HEK293T (cell line): Measurements from ENCODE around the gene AGAP1.

Experiments
- CTCF ChIA-PET: fragments of 350-600 bp; formaldehyde crosslinking; extraction: SDS; loops from one replicate; lab custom pipeline; 2021; ENCODE audit warnings: antibody characterized with exemption, inconsistent platforms; lab: Yijun Ruan, JAX
- POLR2A ChIA-PET: fragments of 350-600 bp; formaldehyde crosslinking; extraction: SDS; loops from one replicate; lab custom pipeline; 2020; ENCODE audit warnings: antibody characterized with exemption, inconsistent platforms; lab: Yijun Ruan, JAX
- DNase-seq: peaks from one replicate; pipeline ENCODE4 v3.0.0; 2012; ENCODE audit warnings: mixed read lengths; ENCODE audit errors: extremely low spot score
- ARNT ChIP-seq: fragments of 450-650 bp; IDR thresholded peaks from 2 replicates; pipeline ENCODE4 v1.6.1; 2017; ENCODE audit warnings: mild to moderate bottlenecking
- BHLHE40 ChIP-seq: fragments of 450-650 bp; IDR thresholded peaks from 2 replicates; pipeline ENCODE4 v1.6.1; 2016; ENCODE audit warnings: mild to moderate bottlenecking, moderate library complexity, borderline replicate concordance
- CTBP1 ChIP-seq: fragments of 450-650 bp; IDR thresholded peaks from 2 replicates; pipeline ENCODE4 v1.6.1; 2016; ENCODE audit warnings: borderline replicate concordance
- ELF4 ChIP-seq: fragments of 450-650 bp; IDR thresholded peaks from 2 replicates; pipeline ENCODE4 v1.6.1; 2017; ENCODE audit warnings: antibody characterized with exemption
- FOXA1 ChIP-seq: fragments of 450-650 bp; IDR thresholded peaks from 2 replicates; pipeline ENCODE4 v1.6.1; 2016; ENCODE audit warnings: mild to moderate bottlenecking
- FOXK2 ChIP-seq: fragments of 450-650 bp; IDR thresholded peaks from 2 replicates; pipeline ENCODE4 v1.6.1; 2016; ENCODE audit warnings: mild to moderate bottlenecking
- FOXM1 ChIP-seq: fragments of 450-650 bp; IDR thresholded peaks from 2 replicates; pipeline ENCODE4 v1.6.1; 2017; ENCODE audit warnings: mild to moderate bottlenecking, borderline replicate concordance
- HDGF ChIP-seq: fragments of 450-650 bp; IDR thresholded peaks from 2 replicates; pipeline ENCODE4 v1.6.1; 2017; ENCODE audit warnings: antibody characterized with exemption, borderline replicate concordance
- L3MBTL2 ChIP-seq: fragments of 450-650 bp; conservative IDR thresholded peaks from 2 replicates; pipeline ENCODE4 v1.6.1; 2016; ENCODE audit warnings: mild to moderate bottlenecking
- LEF1 ChIP-seq: fragments of 450-650 bp; IDR thresholded peaks from 2 replicates; pipeline ENCODE4 v1.6.1; 2017; ENCODE audit warnings: mild to moderate bottlenecking, borderline replicate concordance
- NFRKB ChIP-seq: fragments of 450-650 bp; IDR thresholded peaks from 2 replicates; pipeline ENCODE4 v1.6.1; 2016; ENCODE audit warnings: mild to moderate bottlenecking, moderate library complexity
- SP1 ChIP-seq: fragments of 450-650 bp; IDR thresholded peaks from 2 replicates; pipeline ENCODE4 v1.6.1; 2017
- SUZ12 ChIP-seq: fragments of 450-650 bp; IDR thresholded peaks from 2 replicates; pipeline ENCODE4 v1.6.1; 2016; ENCODE audit warnings: mild to moderate bottlenecking
- TARDBP ChIP-seq: fragments of 450-650 bp; IDR thresholded peaks from 2 replicates; pipeline ENCODE4 v1.6.1; 2016
- ZNF384 ChIP-seq: fragments of 450-650 bp; IDR thresholded peaks from 2 replicates; pipeline ENCODE4 v1.6.1; 2016
- TF ChIP-seq, protein P1 (sequence below): fragments of 450-650 bp; IDR thresholded peaks from 2 replicates; pipeline ENCODE4 v1.6.1; 2016

AGAP1 gene

DNA sequence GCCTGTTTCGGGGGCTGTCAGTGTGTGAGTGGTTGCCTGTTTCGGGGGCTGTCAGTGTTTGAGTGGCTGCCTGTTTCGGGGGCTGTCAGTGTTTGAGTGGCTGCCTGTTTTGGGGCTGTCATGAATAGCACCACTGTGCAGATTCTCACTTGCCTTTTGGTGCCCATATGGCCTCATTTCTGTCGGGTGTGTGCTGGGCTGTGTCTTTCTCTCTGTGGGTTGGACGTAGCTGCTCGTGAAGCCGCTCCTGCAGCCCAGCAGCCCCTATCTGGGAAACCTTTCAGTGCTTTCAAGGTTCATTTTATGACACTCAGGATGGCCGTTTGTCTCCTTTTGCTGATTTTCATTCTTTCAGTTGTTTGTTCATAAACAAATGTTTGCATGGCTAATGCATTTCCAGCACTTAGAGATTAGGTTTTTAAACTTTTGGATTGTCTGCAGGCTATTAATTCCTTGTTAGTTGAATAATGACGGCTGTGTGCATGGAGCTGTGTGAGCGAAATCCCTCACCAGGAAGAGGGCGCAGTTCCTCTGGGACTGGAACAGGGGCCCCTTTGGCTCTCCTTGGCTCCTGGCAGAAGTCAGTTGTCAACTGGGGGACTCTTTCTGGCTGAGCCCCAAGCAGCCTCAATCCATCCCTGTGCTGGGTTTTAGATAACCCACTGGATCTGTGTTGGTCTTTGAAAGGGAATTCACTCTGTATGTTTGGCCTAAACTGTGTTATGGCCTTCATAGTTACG lies 10.8 kb downstream of the AGAP1 start:
- DNase-seq = no peak
- ChIA-PET POLR2A (no interaction called here), CTCF (no interaction called here)
- no peak for TF ChIP-seq SUZ12
- no peak for TF ChIP-seq LEF1
- TF ChIP-seq FOXK2 = no peak
- no peak for TF ChIP-seq SP1
- no peak for TF ChIP-seq BHLHE40

DNA sequence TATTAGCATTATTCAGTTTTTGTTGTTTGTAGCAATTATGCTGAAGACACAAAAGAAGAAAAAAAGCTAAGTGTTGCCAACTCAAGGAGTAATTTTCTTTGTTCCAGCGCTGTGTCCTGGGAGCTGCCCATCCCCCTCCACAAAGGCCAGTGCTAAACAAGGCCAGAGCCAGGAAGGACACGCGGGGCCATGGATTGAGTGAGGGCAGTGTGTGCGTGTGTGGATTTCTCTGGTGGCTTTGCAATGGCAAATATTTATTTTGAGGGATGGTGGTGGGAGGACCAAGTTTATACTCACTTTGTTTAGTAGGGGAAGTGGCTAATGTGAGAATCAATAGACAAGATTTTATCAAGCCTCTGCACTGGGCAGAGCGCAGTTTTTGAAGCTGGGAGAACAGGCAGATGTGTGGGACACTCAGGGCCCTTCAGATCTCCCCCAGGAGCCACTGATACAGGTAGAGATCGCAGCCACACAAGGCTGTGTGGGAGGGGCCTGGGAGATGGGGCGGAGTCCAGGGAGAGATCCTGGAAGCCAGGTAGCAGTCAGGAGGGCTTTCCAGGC lies 11.4 kb downstream of the AGAP1 start:
- no peak for DNase-seq
- CTCF ChIA-PET = no interaction called here
- TF ChIP-seq ARNT = no peak
- no peak for TF ChIP-seq TARDBP
- TF ChIP-seq ZNF384 = no peak
- TF ChIP-seq L3MBTL2 = no peak
- TF ChIP-seq, protein P1, sequence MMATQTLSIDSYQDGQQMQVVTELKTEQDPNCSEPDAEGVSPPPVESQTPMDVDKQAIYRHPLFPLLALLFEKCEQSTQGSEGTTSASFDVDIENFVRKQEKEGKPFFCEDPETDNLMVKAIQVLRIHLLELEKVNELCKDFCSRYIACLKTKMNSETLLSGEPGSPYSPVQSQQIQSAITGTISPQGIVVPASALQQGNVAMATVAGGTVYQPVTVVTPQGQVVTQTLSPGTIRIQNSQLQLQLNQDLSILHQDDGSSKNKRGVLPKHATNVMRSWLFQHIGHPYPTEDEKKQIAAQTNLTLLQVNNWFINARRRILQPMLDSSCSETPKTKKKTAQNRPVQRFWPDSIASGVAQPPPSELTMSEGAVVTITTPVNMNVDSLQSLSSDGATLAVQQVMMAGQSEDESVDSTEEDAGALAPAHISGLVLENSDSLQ = no peak
- no peak for TF ChIP-seq SP1
- no peak for TF ChIP-seq LEF1
- TF ChIP-seq FOXA1 = no peak
- TF ChIP-seq BHLHE40 = no peak
- no peak for TF ChIP-seq FOXM1
- no peak for TF ChIP-seq HDGF
- no peak for TF ChIP-seq NFRKB
- no peak for TF ChIP-seq ELF4
- POLR2A ChIA-PET = no interaction called here

DNA sequence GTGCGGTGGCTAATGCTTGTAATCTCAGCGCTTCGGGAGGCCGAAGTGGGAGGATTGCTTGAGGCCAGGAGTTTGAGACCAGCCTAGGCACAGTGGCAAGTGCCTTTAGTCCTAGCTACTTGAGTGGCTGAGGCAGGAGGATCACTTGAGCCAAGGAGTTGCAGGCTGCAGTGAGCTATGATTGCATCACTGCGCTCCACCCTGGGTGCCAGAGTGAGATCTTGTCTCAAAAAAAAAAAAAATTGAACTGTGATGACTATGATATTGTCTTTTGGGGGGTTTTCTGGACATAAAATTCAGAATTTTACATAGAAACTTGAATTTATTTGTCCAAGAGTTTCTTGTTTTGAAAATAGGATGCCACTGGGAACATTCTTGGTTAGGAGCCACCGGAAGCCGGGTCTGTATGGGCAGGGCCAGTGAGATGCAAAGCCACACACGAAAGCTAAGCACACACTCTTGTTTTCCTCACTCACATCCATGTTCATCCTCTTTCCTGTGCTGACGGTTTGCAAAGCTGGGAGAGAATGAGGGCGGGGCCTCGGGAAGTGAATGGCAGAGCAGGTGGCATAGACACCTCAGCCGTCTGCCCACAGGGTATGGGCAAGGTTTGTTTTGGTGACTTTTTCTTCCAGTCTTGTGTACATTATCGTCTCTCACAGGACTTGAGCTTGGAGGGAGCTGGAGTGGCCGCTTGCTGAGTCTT lies 12.6 kb downstream of the AGAP1 start:
- TF ChIP-seq LEF1 (no peak), TARDBP (no peak), L3MBTL2 (no peak), FOXA1 (no peak), BHLHE40 (no peak), ZNF384 (no peak), FOXM1 (no peak), FOXK2 (no peak), CTBP1 (no peak), HDGF (no peak), SUZ12 (no peak), ARNT (no peak), SP1 (no peak), NFRKB (no peak), ELF4 (no peak)
- TF ChIP-seq, protein P1 = no peak
- no peak for DNase-seq
- ChIA-PET POLR2A (interaction anchor here (0.6 kb wide), 1 partner anchor 11 kb away, joined by 4 read pairs; no protein-coding TSS in a partner anchor), CTCF (interaction anchor here (0.7 kb wide), 1 partner anchor 380 kb away, joined by 4 read pairs; no protein-coding TSS in a partner anchor)

DNA sequence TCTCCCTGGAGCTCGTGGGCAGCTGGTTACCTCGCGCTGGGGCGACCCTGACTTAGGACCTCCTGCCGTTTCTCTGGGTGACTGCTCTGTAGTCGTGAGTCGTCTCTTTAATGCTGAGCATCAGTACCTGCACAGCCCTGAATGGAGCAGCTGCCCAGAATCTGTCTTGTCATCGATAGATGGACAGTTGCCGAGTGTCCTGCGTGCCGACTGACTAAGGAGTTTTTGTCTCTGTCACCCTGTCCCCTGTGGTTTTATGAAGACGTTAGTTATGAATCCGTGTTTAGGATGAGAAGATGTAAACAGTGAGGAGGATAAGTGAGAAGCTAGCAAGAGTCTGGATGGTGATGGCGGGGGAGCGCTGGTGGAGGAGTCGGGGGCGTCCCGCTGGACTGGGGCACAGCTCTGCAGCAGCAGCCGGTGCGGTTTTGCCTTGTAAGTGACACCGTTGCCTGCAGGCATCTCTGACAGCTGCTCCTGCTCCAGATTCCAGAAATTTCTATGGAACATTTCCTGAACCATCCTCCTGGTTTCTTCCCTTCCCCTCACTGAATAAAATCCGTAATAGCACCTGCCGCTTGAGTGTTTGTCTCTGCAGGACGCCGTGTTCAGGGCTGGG lies 13.3 kb downstream of the AGAP1 start:
- ChIA-PET POLR2A (interaction anchor here (0.6 kb wide), 1 partner anchor 11 kb away, joined by 4 read pairs; no protein-coding TSS in a partner anchor), CTCF (no interaction called here)
- TF ChIP-seq ZNF384 (no peak), ELF4 (no peak), CTBP1 (no peak), FOXM1 (no peak), NFRKB (no peak), L3MBTL2 (no peak), ARNT (no peak), SUZ12 (no peak), HDGF (no peak), LEF1 (no peak)
- TF ChIP-seq, protein P1 = no peak
- no peak for DNase-seq

DNA sequence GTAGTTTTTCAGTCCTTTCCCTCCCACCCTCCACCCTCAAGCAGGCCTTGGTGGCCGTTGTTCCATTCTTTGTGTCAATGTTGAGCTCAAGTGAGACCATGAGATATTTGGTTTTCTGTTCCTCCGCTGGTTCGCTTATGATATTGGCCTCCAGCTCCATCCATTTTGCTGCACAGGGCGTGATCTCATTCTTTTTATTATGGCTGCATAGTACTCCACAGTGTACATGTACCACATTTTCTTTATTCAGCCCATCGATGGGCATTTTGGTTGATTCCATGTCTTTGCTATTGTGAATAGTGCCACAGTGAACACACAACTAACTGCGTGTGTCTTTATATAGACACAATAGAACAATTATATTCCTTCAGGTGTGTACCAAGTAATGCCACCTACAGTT lies 14.1 kb downstream of the AGAP1 start:
- TF ChIP-seq SP1 = no peak
- no peak for TF ChIP-seq FOXM1
- no peak for TF ChIP-seq FOXK2
- no peak for DNase-seq
- CTCF ChIA-PET = no interaction called here
- POLR2A ChIA-PET = no interaction called here
